Stomach (tissue), 9 donors: ENCODE measurements around the gene RAD9A. TPM values are rescaled to one million over a fixed set of nuclear protein-coding genes. Genes with fewer than 3 reads are reported as not detected.

ENCODE experiments used
- DNase-seq, 2 donors: peaks; one replicate each; pipeline versions ENCODE4 v3.0.0 to v3.0.0-alpha.2; 2013 to 2019
- H3K27ac ChIP-seq, 5 donors: fragments of 200-600 bp in 4 of 5; sonication (generic) in 4 of 5; one replicate each; pipeline ENCODE4 v1.5.1; 2013 to 2019; ENCODE audit warnings: mild to moderate bottlenecking in 1 of 5, moderate library complexity in 1 of 5
- H3K27me3 ChIP-seq, 3 donors: fragments of 200-600 bp; sonication (generic); one replicate each; pipeline ENCODE4 v1.5.1; 2017 to 2019; ENCODE audit warnings: mixed run types in 1 of 3
- H3K36me3 ChIP-seq, 4 donors: fragments of 200-600 bp; sonication (generic); 1 replicate in 3 of 4; 2 replicates in 1 of 4; pipeline ENCODE4 v1.5.1; 2016 to 2019
- H3K4me1 ChIP-seq, 4 donors: fragments of 200-600 bp; sonication (generic); one replicate each; pipeline ENCODE4 v1.5.1; 2016 to 2019
- H3K4me3 ChIP-seq, 4 donors: fragments of 200-600 bp; sonication (generic) in 3 of 4; one replicate each; pipeline ENCODE4 v1.5.1; 2016 to 2019; ENCODE audit warnings: mild to moderate bottlenecking in 1 of 4
- H3K9me3 ChIP-seq, 4 donors: fragments of 200-600 bp; sonication (generic); one replicate each; pipeline ENCODE4 v1.5.1; 2016 to 2019
- CTCF ChIP-seq, 7 experiments: fragments of 450-650 bp in 4 of 7; fragments of 200-600 bp in 3 of 7; sonication (generic) in 3 of 7; IDR thresholded peaks; one replicate each; pipeline ENCODE4 v1.5.1; 2016 to 2019; ENCODE audit warnings: antibody characterized with exemption in 7 of 7, control low read depth in 2 of 7, mild to moderate bottlenecking in 1 of 7
- EP300 ChIP-seq: sonication (generic); formaldehyde crosslinking; IDR thresholded peaks from one replicate; pipeline ENCODE4 v1.6.1; 2017; ENCODE audit warnings: antibody characterized with exemption
- POLR2A ChIP-seq, 4 donors: fragments of 450-650 bp; IDR thresholded peaks; one replicate each; pipeline ENCODE4 v1.6.1; 2016; ENCODE audit warnings: antibody characterized with exemption in 4 of 4, control low read depth in 2 of 4, mild to moderate bottlenecking in 1 of 4, moderate library complexity in 1 of 4
- POLR2AphosphoS5 ChIP-seq, 3 donors: sonication (generic); formaldehyde crosslinking; IDR thresholded peaks; one replicate each; pipeline ENCODE4 v1.6.1; 2016; ENCODE audit warnings: antibody characterized with exemption in 3 of 3
- WGBS, 5 donors: extraction: QIAGEN DNeasy Blood & Tissue Kit in 3 of 5; methylation state at CpG; one replicate each; pipeline versions ENCODE4 v1.1.5 to v1.1.7; 2013 to 2018; 5-methylcytosine and 5-hydroxymethylcytosine counted together
- intact Hi-C: fragments of 100-400 bp; cut with DNase I; formaldehyde crosslinking; loops from one replicate; pipeline ENCODE4 v1.15.1; 2023; ENCODE audit warnings: low total_unique reads
- polyA plus RNA-seq, 3 donors: library from polyadenylated mRNA; stranded (reverse); fragments of 200-250 nt; gene quantifications; one replicate each; pipeline ENCODE4 v1.2.3, GENCODE V29; 2013
- total RNA-seq, 5 donors: library from RNA; depleted of rRNA; stranded (reverse); fragments of >200 nt; gene quantifications; one replicate each; pipeline versions ENCODE4 v1.1.0 to v1.2.3, GENCODE V29; 2014 to 2016
- donor health status: healthy with polysubstance abuse.
- donor health status: Bipolar disorder and iron deficiency.
- donor health status: healthy.

The RAD9A gene
- total and polyA plus RNA-seq, 8 donors = 7.0 to 88.9 (median 28.7) TPM

- Histone ChIP-seq H3K4me1 (peaks cover 39 to 79% (median 64%) of the 10 kb centered on the region in 4 donors), H3K27me3 (no peaks in the 10 kb centered on the region), H3K36me3 (peaks cover 4 to 61% (median 58%) of the 10 kb centered on the region in 4 donors), H3K27ac (peak overlapping the region in 4 of 5 donors; percentile 8 to 96 (median 89)), H3K4me3 (peak overlapping the region in 1 of 4 donors; percentile 45), H3K9me3 (no peaks in the 10 kb centered on the region)
- 82 to 87% (median 86%) methylated on average over 17 to 21 of the region's 21 CpGs for WGBS, 5 donors
- TF ChIP-seq CTCF (IDR thresholded peaks at IDR 0.05) (no peak), EP300 (no peak), POLR2A (IDR thresholded peaks at IDR 0.05) (no peak), POLR2AphosphoS5 (IDR thresholded peaks at IDR 0.05) (no peak)
- intact Hi-C loops = no loop called here
- DNase-seq = no peak
These were observed 49.3 kb downstream of the RAD9A start for GRCh38 chr11:67441098-67441563.

GRCh38 chr11:67441731-67442351, 50.1 kb downstream of the RAD9A start:
- Histone ChIP-seq H3K27me3 (no peaks in the 10 kb centered on the region), H3K27ac (peak overlapping the region in 4 of 5 donors; percentile 91 to 96 (median 96)), H3K4me3 (peak overlapping the region; percentile 77 to 82 (median 78)), H3K4me1 (peaks cover 39 to 72% (median 60%) of the 10 kb centered on the region in 4 donors), H3K9me3 (no peaks in the 10 kb centered on the region), H3K36me3 (peaks cover 4 to 54% (median 52%) of the 10 kb centered on the region in 4 donors)
- TF ChIP-seq POLR2A (IDR thresholded peaks at IDR 0.05) = no peak
- no peak for TF ChIP-seq POLR2AphosphoS5 (IDR thresholded peaks at IDR 0.05)
- no peak for TF ChIP-seq EP300
- no peak for TF ChIP-seq CTCF (IDR thresholded peaks at IDR 0.05)
- WGBS, 5 donors = 72 to 78% (median 74%) methylated on average over 12 to 28 of the region's 28 CpGs
- peak in 1 of 2 donors; percentile 26 for DNase-seq
- intact Hi-C loops = no loop called here

DNA sequence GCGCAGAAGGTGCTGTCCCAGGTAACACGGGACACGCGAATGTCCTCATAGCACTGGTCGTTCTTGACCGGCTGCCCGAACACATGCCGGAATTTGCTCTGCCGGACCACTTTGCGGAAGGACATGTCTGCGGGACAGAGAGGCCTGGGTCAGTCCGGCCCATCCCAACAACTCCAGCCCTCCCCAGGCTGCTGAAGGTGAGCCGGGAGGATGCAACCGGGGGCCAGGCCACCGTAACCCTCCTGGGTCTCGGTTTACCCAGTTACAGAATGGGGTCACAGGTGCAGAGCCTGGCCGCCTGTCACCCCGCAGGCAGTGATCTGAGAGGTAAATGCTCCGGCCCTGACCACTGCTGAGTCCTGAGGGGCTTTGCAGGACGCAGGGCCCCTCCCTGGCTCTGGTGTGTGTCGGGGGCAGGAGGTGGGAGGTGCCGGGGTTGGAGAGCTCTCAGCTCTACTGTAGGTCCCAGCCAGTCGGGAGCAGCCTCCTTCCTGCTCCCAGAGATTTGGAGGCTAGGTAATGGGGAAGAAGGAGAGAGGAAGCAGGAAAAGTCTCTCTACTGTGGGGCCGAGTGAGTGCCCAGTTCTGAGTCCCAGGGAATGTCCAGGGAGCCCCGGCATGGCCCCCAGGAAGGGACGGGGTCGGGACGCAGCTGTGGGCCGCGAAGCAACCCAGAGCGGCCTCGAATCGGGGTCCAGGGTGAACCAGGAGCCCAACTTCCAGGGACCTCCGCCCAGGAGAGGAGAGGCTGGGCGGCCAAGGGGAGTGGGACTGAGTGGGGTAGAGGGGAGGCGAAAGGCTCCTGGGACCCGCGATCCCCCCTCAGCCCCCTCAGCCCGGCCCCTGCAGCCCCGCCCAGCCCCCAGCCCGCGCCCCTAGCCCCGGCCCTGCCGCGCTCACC, 51.0 kb downstream of the RAD9A start:
- peaks cover 39 to 63% (median 55%) of the 10 kb centered on the region in 4 donors for H3K4me1 ChIP-seq

More for the DNA sequence above, 51.0 kb downstream of the RAD9A start:
- Histone ChIP-seq H3K4me3 (peak overlapping the region; percentile 77 to 82 (median 78)), H3K27me3 (no peaks in the 10 kb centered on the region), H3K27ac (peak overlapping the region; percentile 88 to 96 (median 95)), H3K9me3 (no peaks in the 10 kb centered on the region), H3K36me3 (peaks cover 4 to 45% (median 45%) of the 10 kb centered on the region in 4 donors)
- DNase-seq = peak in 1 of 2 donors; percentile 38
- 27 to 36% (median 30%) methylated on average over 28 to 44 of the region's 45 CpGs for WGBS, 5 donors
- TF ChIP-seq POLR2AphosphoS5 (IDR thresholded peaks at IDR 0.05) (no peak), CTCF (IDR thresholded peaks at IDR 0.05) (no peak), EP300 (no peak), POLR2A (IDR thresholded peaks at IDR 0.05) (no peak)
- intact Hi-C loops = no loop called here
